GM12872 (cell line): Measurements from ENCODE around the gene ADRA2A.

Experiments
- TF ChIP-seq, protein P1 (sequence below): IDR thresholded peaks from 3 replicates; pipeline ENCODE4 v1.5.1; 2011; ENCODE audit warnings: low read depth, mild to moderate bottlenecking, low read length, moderate library complexity; ENCODE audit not compliant: insufficient read depth

The ADRA2A gene

DNA sequence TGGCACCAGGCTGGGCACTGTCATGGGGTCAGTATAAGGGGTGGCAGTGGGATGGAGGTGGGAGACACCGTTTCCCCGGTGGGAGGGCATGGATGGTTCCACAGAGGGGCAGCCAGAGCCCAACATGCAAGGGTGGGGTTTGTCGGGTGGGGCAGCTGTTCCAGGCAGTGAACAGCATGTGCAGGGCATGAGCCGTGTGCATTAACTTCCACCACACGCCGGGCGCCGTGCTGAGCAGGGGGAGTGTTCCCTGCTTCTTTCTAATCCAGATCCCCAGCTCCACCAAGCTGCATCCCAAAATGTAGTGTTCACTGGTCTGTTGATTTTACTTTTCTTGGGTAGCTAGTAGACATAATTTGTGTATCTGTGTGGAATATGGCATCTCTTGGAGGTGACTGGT, 29.3 kb downstream of the ADRA2A start:
- TF ChIP-seq, protein P1, sequence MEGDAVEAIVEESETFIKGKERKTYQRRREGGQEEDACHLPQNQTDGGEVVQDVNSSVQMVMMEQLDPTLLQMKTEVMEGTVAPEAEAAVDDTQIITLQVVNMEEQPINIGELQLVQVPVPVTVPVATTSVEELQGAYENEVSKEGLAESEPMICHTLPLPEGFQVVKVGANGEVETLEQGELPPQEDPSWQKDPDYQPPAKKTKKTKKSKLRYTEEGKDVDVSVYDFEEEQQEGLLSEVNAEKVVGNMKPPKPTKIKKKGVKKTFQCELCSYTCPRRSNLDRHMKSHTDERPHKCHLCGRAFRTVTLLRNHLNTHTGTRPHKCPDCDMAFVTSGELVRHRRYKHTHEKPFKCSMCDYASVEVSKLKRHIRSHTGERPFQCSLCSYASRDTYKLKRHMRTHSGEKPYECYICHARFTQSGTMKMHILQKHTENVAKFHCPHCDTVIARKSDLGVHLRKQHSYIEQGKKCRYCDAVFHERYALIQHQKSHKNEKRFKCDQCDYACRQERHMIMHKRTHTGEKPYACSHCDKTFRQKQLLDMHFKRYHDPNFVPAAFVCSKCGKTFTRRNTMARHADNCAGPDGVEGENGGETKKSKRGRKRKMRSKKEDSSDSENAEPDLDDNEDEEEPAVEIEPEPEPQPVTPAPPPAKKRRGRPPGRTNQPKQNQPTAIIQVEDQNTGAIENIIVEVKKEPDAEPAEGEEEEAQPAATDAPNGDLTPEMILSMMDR: no peak

DNA sequence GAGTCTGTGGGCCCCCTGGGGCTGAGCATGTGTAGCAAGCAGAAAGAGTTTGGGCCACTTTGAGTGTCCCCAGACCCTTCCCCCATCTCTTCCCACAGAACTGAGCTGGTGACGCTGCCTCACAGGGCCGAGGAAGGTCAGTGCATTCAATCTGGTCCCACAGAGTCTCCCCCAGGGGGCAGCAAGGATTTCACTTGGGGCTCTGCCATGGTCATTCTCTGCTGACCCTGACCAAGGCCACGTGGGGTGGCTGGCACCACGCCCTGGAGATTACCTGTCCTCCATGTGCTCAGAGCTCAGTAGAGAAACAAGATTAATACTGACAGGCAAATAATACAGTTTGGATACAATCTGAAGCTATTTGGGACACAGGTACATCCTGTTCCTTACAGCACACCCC, 30.2 kb downstream of the ADRA2A start:
- TF ChIP-seq, protein P1: no peak

DNA sequence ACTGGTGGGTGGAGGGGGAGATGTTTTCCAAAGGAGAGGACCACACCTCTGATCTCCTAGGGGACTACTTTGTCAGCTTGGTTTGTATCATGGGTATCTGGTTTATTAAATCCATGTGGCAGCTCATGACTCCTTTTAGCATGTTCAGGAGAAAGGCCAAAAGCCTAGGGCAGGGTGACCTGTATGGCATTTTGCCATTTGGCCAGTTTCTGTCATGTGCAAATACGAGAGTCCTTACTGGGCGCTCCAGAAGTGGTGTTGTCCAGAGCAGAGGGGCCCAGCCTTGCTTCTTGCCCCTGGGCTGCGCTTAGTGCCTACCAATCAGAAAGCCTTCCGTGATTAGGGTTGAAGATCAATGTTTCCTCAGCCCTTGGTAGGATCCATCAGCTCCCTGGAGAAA, 31.0 kb downstream of the ADRA2A start:
- TF ChIP-seq, protein P1: no peak

DNA sequence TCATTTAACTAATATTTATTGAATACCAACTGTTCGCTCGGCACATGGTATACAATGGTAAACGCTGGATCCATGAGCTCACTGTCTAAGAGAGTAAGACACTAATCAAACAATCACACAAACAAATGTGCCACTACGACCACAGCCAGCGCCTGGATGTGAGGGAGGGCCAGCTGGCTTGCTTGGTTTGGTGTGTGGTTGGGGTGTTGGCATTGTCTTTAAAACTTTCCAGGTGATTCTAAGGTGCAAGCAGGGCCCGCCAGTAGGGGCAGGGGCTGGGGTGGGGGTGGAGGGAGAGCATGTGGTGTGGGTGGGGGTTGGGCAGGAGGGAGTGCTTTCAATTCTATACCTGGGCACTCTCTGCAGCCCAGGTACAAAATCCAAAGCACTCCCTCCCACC, 31.6 kb downstream of the ADRA2A start:
- TF ChIP-seq, protein P1: no peak

DNA sequence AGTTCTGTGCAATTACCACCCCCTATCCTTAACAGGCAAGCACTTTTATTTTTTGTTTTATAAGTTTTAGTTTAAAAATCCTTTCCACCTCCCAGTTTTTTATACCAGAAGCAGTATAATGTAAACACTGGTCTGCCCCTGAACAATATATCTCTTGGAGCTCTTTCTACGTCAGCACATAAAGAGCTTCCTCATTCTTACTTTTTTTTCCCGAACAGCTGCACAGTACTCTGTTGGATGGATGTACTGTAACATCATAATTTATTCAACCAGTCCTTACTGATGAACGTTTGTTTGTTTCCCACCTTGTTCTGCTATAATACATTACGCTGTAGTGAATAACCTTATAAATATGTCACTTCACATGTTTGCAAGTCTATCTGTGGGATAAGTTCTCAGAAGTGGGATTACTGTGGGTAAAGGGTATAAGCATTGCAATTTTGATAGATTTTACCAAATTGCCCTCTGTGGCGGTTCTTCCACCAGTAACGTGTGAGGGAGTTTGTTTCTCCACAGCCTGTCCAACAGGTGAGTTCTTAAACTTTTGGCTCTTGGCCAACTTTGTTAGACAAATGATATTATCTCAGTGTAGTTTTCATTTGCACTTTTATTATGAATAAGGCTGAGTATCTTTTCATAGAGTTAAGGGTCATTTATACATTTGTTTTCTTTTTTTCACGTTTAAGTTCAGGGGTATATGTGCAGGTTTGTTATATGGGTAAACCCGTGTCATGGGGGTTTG, 32.8 kb downstream of the ADRA2A start:
- TF ChIP-seq, protein P1: no peak

DNA sequence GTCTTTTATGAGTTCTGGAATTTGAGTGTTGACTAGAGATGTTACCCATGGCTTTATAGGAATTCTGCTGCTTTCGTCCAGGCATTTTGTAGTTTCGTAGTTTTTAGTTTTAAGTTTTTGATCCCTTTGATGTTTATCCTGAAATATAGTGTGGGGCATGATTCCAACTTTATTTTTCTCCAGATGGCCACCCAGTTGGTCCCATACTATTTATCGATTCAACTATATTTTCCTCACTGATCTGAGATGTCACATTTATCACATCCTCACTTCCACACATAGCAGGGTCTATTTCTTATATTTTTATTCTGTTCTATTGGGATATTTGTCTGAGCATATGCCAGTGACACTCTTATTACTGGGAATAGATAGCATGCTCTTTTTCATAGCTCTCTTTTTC, 33.9 kb downstream of the ADRA2A start:
- TF ChIP-seq, protein P1: no peak

DNA sequence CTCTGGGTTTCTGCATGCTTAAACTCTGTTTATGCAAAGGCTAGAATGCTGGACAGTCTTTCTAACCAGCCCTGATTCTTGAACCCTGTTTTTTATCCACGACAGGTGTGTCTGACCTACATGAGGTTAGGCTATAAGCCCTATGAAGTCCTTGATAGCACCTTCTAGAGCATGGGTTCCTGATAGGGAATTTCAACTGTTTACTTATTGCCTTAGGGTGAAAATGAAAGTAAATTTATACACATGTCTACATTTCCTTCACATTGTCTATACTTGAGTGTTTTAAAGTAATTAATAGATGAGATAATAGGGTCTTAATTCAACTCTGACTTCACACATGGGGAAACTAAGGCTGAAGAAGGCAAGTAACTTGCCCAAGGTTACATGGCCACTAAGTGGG, 35.5 kb downstream of the ADRA2A start:
- TF ChIP-seq, protein P1: no peak
